Transverse colon (tissue), 4 donors: Measurements from ENCODE around the gene CTDSP2.

ENCODE experiments used
- CTCF ChIP-seq, 5 experiments: fragments of 200-600 bp in 3 of 5; fragments of 450-650 bp in 2 of 5; sonication (generic) in 3 of 5; IDR thresholded peaks; 1 replicate in 2 of 5; 2 replicates in 3 of 5; pipeline ENCODE4 v1.5.1; 2016 to 2017; ENCODE audit warnings: antibody characterized with exemption in 5 of 5, inconsistent platforms in 3 of 5, mild to moderate bottlenecking in 2 of 5, moderate library complexity in 1 of 5
- EP300 ChIP-seq: sonication (generic); formaldehyde crosslinking; IDR thresholded peaks from one replicate; pipeline ENCODE4 v1.6.1; 2017; ENCODE audit warnings: antibody characterized with exemption, low read depth
- POLR2A ChIP-seq: fragments of 450-650 bp; IDR thresholded peaks from one replicate; pipeline ENCODE4 v1.6.1; 2016; ENCODE audit warnings: antibody characterized with exemption, mild to moderate bottlenecking, moderate library complexity
- POLR2AphosphoS5 ChIP-seq, 3 donors: sonication (generic); formaldehyde crosslinking; IDR thresholded peaks; one replicate each; pipeline ENCODE4 v1.6.1; 2016; ENCODE audit warnings: antibody characterized with exemption in 3 of 3

GRCh38 chr12:57877876-57878275, 31.3 kb upstream of the CTDSP2 start:
- TF ChIP-seq EP300 (no peak), POLR2AphosphoS5 (IDR thresholded peaks at IDR 0.05) (no peak), CTCF (IDR thresholded peaks at IDR 0.05) (no peak), POLR2A (no peak)
